PFSK-1 (cell line): ENCODE results near the gene RALB.

Experiments
- POLR2AphosphoS5 ChIP-seq: IDR thresholded peaks from 2 replicates; pipeline ENCODE4 v1.6.1; 2012; ENCODE audit warnings: low read depth, mild to moderate bottlenecking, control low read depth, low read length, moderate library complexity
- SIN3A ChIP-seq: IDR thresholded peaks from 2 replicates; pipeline ENCODE4 v1.6.1; 2012; ENCODE audit warnings: mild to moderate bottlenecking, low read length, moderate library complexity, borderline replicate concordance; ENCODE audit not compliant: insufficient read depth
- TAF1 ChIP-seq: IDR thresholded peaks from 2 replicates; pipeline ENCODE4 v1.6.1; 2012; ENCODE audit warnings: low read length, control low read depth, borderline replicate concordance; ENCODE audit not compliant: insufficient read depth
- TF ChIP-seq, protein P1 (sequence below), 2 experiments: IDR thresholded peaks; 2 replicates each; pipeline versions ENCODE4 v1.6.1 to v1.8.0; 2011 to 2012; ENCODE audit warnings: low read depth in 2 of 2, low read length in 2 of 2, control low read depth in 1 of 2, inconsistent platforms in 1 of 2, mild to moderate bottlenecking in 1 of 2, moderate library complexity in 1 of 2; ENCODE audit not compliant: insufficient read depth in 1 of 2

DNA sequence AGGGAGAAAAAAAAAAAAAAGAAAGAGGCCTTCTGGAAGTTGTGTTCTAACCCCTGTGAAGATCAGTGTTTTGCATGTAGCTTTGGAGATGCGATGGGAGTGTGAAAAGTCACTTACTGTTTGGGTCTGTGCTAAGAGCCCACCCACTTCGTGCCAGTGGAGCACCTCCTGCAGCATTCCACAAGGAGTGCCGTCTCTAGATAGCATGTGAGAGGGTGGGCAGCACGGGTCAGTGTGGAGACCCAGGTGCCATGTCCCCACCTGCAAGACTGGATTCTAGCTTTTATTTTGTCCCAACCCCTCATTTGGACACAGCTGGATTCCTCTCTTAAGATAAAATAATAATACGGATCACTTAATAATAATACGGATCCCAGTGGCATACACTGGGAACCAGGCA lies 17.0 kb upstream of the RALB start:
- no peak for TF ChIP-seq POLR2AphosphoS5
- TF ChIP-seq TAF1 = no peak
- TF ChIP-seq, protein P1, sequence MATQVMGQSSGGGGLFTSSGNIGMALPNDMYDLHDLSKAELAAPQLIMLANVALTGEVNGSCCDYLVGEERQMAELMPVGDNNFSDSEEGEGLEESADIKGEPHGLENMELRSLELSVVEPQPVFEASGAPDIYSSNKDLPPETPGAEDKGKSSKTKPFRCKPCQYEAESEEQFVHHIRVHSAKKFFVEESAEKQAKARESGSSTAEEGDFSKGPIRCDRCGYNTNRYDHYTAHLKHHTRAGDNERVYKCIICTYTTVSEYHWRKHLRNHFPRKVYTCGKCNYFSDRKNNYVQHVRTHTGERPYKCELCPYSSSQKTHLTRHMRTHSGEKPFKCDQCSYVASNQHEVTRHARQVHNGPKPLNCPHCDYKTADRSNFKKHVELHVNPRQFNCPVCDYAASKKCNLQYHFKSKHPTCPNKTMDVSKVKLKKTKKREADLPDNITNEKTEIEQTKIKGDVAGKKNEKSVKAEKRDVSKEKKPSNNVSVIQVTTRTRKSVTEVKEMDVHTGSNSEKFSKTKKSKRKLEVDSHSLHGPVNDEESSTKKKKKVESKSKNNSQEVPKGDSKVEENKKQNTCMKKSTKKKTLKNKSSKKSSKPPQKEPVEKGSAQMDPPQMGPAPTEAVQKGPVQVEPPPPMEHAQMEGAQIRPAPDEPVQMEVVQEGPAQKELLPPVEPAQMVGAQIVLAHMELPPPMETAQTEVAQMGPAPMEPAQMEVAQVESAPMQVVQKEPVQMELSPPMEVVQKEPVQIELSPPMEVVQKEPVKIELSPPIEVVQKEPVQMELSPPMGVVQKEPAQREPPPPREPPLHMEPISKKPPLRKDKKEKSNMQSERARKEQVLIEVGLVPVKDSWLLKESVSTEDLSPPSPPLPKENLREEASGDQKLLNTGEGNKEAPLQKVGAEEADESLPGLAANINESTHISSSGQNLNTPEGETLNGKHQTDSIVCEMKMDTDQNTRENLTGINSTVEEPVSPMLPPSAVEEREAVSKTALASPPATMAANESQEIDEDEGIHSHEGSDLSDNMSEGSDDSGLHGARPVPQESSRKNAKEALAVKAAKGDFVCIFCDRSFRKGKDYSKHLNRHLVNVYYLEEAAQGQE (IDR thresholded peaks at IDR 0.05; ENCODE audit: insufficient read depth in 1 of 2, low read depth in 2 of 2, low read length in 2 of 2) = no peak
- TF ChIP-seq SIN3A = no peak
